GM18861 (cell line): ENCODE data around the gene TBL1XR1.

Experiments
- ATAC-seq: cut with Tn5 transposase; IDR thresholded peaks from one replicate; pipeline ENCODE4 v1.9.1; 2021; ENCODE audit not compliant: unreplicated experiment

Gene TBL1XR1

GRCh38 chr3:177197041-177197726 is at the start of gene TBL1XR1:
TBL1XR1 (minus strand) TSS chr3:177197482; CDS start chr3:177064977, 132,505 bp downstream.
- peak; percentile 34 for ATAC-seq

- no peak for ATAC-seq
Measured at GRCh38 chr3:177245250-177245649, 48.0 kb upstream of the TBL1XR1 start.

GRCh38 chr3:177244606-177245005 is 47.3 kb upstream of the TBL1XR1 start:
- no peak for ATAC-seq

- peak; percentile 57 for ATAC-seq
Measured at GRCh38 chr3:177238686-177239216, 41.5 kb upstream of the TBL1XR1 start.

- ATAC-seq: no peak
Measured at GRCh38 chr3:177237206-177237605, 39.9 kb upstream of the TBL1XR1 start.

GRCh38 chr3:177236704-177237103 is 39.4 kb upstream of the TBL1XR1 start:
- no peak for ATAC-seq

- no peak for ATAC-seq
Measured at GRCh38 chr3:177234121-177234520, 36.8 kb upstream of the TBL1XR1 start.

- ATAC-seq: no peak
Measured at GRCh38 chr3:177231242-177231641, 34.0 kb upstream of the TBL1XR1 start.

- ATAC-seq: no peak
Measured at GRCh38 chr3:177230641-177231040, 33.4 kb upstream of the TBL1XR1 start.

- no peak for ATAC-seq
Measured at GRCh38 chr3:177229791-177230190, 32.5 kb upstream of the TBL1XR1 start.

GRCh38 chr3:177228601-177229190 is 31.4 kb upstream of the TBL1XR1 start:
- no peak for ATAC-seq

- no peak for ATAC-seq
Measured at GRCh38 chr3:177224414-177224813, 27.1 kb upstream of the TBL1XR1 start.

- ATAC-seq: no peak
Measured at GRCh38 chr3:177221744-177222143, 24.5 kb upstream of the TBL1XR1 start.

- no peak for ATAC-seq
Measured at GRCh38 chr3:177220136-177220974, 23.1 kb upstream of the TBL1XR1 start.

GRCh38 chr3:177213801-177214535 is 16.7 kb upstream of the TBL1XR1 start:
- no peak for ATAC-seq

GRCh38 chr3:177212756-177213155 is 15.5 kb upstream of the TBL1XR1 start:
- ATAC-seq: no peak

GRCh38 chr3:177212278-177212610 is 15.0 kb upstream of the TBL1XR1 start:
- no peak for ATAC-seq

- no peak for ATAC-seq
Measured at GRCh38 chr3:177211503-177212277, 14.4 kb upstream of the TBL1XR1 start.

GRCh38 chr3:177210744-177211502 is 13.6 kb upstream of the TBL1XR1 start:
- no peak for ATAC-seq

- no peak for ATAC-seq
Measured at GRCh38 chr3:177209509-177209908, 12.2 kb upstream of the TBL1XR1 start.
